B cell (primary cell): ENCODE measurements around the gene NRROS. TPM values are rescaled to one million over a fixed set of nuclear protein-coding genes. Genes with fewer than 3 reads are reported as not detected.

Experiments
- ATAC-seq: fragments of 200-7000 bp; cut with Tn5 transposase; one replicate; pipeline ENCODE4 v1.10.0; 2021; ENCODE audit warnings: low read depth, mild to moderate bottlenecking, moderate number of reproducible peaks, moderate library complexity
- CTCF ChIA-PET: fragments of 350-600 bp; sonication (Branson Sonifier 250); formaldehyde crosslinking; loops from one replicate; lab custom pipeline; 2021; ENCODE audit warnings: antibody characterized with exemption, inconsistent platforms; lab: Charles Lee
- POLR2A ChIA-PET: fragments of 350-600 bp; sonication (Branson Sonifier 250); formaldehyde crosslinking; loops from one replicate; lab custom pipeline; 2021; ENCODE audit warnings: antibody characterized with exemption; lab: Charles Lee
- DNase-seq: peaks from one replicate; pipeline ENCODE4 v3.0.0; 2013
- H2AFZ ChIP-seq: 2 replicates; pipeline ENCODE4 v1.6.1; 2012; ENCODE audit warnings: mild to moderate bottlenecking, low read depth, low read length; ENCODE audit not compliant: insufficient read depth, poor library complexity, severe bottlenecking
- H3K27ac ChIP-seq, 2 donors: 1 replicate in 1 of 2; 2 replicates in 1 of 2; pipeline ENCODE4 v1.5.1; 2012 to 2013; ENCODE audit warnings: low read length in 2 of 2, mild to moderate bottlenecking in 2 of 2, moderate library complexity in 1 of 2
- H3K27me3 ChIP-seq, 4 experiments: fragments of 200-600 bp in 1 of 4; sonication (generic) in 1 of 4; replicated peaks in 1 of 4; 1 replicate in 2 of 4; 2 replicates in 2 of 4; pipeline versions ENCODE4 v1.6.1 to v1.7.0; 2013 to 2016; ENCODE audit warnings: low read length in 3 of 4, mild to moderate bottlenecking in 2 of 4, mixed read lengths in 1 of 4, moderate library complexity in 1 of 4; ENCODE audit not compliant: insufficient read depth in 4 of 4, control insufficient read depth in 3 of 4; ENCODE audit errors: control extremely low read depth in 1 of 4
- H3K36me3 ChIP-seq, 2 experiments: replicated peaks in 1 of 2; 1 replicate in 1 of 2; 2 replicates in 1 of 2; pipeline versions ENCODE4 v1.6.1 to v1.7.1; 2013; ENCODE audit warnings: low read length in 1 of 2; ENCODE audit not compliant: insufficient read depth in 2 of 2, control insufficient read depth in 1 of 2; ENCODE audit errors: control extremely low read depth in 1 of 2, extremely low read depth in 1 of 2
- H3K4me1 ChIP-seq, 2 donors: fragments of 200-600 bp in 1 of 2; sonication (generic) in 1 of 2; 1 replicate in 1 of 2; 2 replicates in 1 of 2; pipeline versions ENCODE4 v1.5.1 to v1.6.1; 2013 to 2017; ENCODE audit warnings: low read length in 2 of 2; ENCODE audit not compliant: control insufficient read depth in 2 of 2, insufficient read depth in 2 of 2
- H3K4me2 ChIP-seq: replicated peaks from 2 replicates; pipeline ENCODE3; 2012; ENCODE audit warnings: mild to moderate bottlenecking, low read depth, low read length; ENCODE audit not compliant: poor library complexity, severe bottlenecking
- H3K4me3 ChIP-seq, 5 experiments: fragments of 200-600 bp in 1 of 5; sonication (generic) in 1 of 5; 1 replicate in 3 of 5; 2 replicates in 2 of 5; pipeline versions ENCODE4 v1.5.1 to v1.7.0; 2011 to 2016; ENCODE audit warnings: low read length in 4 of 5, mild to moderate bottlenecking in 4 of 5, low read depth in 2 of 5, control low read depth in 1 of 5, moderate library complexity in 1 of 5; ENCODE audit not compliant: insufficient read depth in 1 of 5; ENCODE audit errors: control extremely low read depth in 1 of 5, extremely low read depth in 1 of 5
- H3K79me2 ChIP-seq: fragments of 200-600 bp; sonication (generic); one replicate; pipeline ENCODE4 v1.6.0; 2016; ENCODE audit warnings: low read length; ENCODE audit not compliant: control insufficient read depth, insufficient read depth
- H3K9ac ChIP-seq: fragments of 200-600 bp; sonication (generic); 2 replicates; pipeline ENCODE4 v1.6.1; 2017; ENCODE audit warnings: mild to moderate bottlenecking, low read length, moderate library complexity
- H3K9me3 ChIP-seq, 3 donors: one replicate each; pipeline versions ENCODE4 v1.6.1 to v1.7.1; 2013; ENCODE audit warnings: low read length in 2 of 3; ENCODE audit not compliant: control insufficient read depth in 2 of 3, insufficient read depth in 1 of 3; ENCODE audit errors: control extremely low read depth in 1 of 3
- H4K20me1 ChIP-seq: 2 replicates; pipeline ENCODE4 v1.6.0; 2012; ENCODE audit warnings: mild to moderate bottlenecking, low read length; ENCODE audit not compliant: insufficient read depth, control insufficient read depth, poor library complexity, severe bottlenecking
- H3K27ac Mint-ChIP-seq: one replicate; pipeline ENCODE4 v1.8.0; 2021; ENCODE audit warnings: mixed read lengths
- H3K27me3 Mint-ChIP-seq: one replicate; pipeline ENCODE4 v1.8.0; 2021; ENCODE audit warnings: mixed read lengths
- H3K4me1 Mint-ChIP-seq: one replicate; pipeline ENCODE4 v1.8.0; 2021; ENCODE audit warnings: mixed read lengths
- H3K4me3 Mint-ChIP-seq: one replicate; pipeline ENCODE4 v1.8.0; 2021; ENCODE audit warnings: mixed read lengths
- H3K9me3 Mint-ChIP-seq: one replicate; pipeline ENCODE4 v1.8.0; 2022; ENCODE audit warnings: mixed read lengths; ENCODE audit not compliant: insufficient read depth
- CTCF ChIP-seq: fragments of 200-600 bp; IDR thresholded peaks from one replicate; pipeline ENCODE4 v1.8.0; 2022; ENCODE audit warnings: antibody characterized with exemption, mild to moderate bottlenecking
- EZH2 ChIP-seq: IDR thresholded peaks from 2 replicates; pipeline ENCODE4 v1.6.1; 2012; ENCODE audit warnings: borderline replicate concordance, low read depth, mild to moderate bottlenecking, moderate library complexity, low read length; ENCODE audit not compliant: insufficient read depth, poor library complexity, severe bottlenecking
- WGBS: methylation state at CpG from one replicate; pipeline ENCODE4 v1.1.5; 2013; ENCODE audit warnings: missing lambda C conversion rate; ENCODE audit not compliant: insufficient coverage; 5-methylcytosine and 5-hydroxymethylcytosine counted together
- intact Hi-C: fragments of 100-400 bp; cut with micrococcal nuclease; formaldehyde crosslinking; loops from one replicate; pipeline ENCODE4 v1.10.0; 2022
- polyA plus RNA-seq: library from polyadenylated mRNA; depleted of rRNA; stranded (reverse); fragments of >200 nt; gene quantifications from 2 replicates; pipeline ENCODE4 v1.2.3, GENCODE V29; 2012
- total RNA-seq, 2 donors: library from RNA; stranded (reverse); fragments of 120-200 nt in 1 of 2; gene quantifications; 1 replicate in 1 of 2; 2 replicates in 1 of 2; pipeline versions ENCODE4 v1.2.3 to v1.2.4, GENCODE V29; 2013 to 2022

NRROS gene
- total and polyA plus RNA-seq, 2 donors (not counting 1 experiment from before 2014, with no cell fraction given) = 40.1 to 87.9 TPM

DNA sequence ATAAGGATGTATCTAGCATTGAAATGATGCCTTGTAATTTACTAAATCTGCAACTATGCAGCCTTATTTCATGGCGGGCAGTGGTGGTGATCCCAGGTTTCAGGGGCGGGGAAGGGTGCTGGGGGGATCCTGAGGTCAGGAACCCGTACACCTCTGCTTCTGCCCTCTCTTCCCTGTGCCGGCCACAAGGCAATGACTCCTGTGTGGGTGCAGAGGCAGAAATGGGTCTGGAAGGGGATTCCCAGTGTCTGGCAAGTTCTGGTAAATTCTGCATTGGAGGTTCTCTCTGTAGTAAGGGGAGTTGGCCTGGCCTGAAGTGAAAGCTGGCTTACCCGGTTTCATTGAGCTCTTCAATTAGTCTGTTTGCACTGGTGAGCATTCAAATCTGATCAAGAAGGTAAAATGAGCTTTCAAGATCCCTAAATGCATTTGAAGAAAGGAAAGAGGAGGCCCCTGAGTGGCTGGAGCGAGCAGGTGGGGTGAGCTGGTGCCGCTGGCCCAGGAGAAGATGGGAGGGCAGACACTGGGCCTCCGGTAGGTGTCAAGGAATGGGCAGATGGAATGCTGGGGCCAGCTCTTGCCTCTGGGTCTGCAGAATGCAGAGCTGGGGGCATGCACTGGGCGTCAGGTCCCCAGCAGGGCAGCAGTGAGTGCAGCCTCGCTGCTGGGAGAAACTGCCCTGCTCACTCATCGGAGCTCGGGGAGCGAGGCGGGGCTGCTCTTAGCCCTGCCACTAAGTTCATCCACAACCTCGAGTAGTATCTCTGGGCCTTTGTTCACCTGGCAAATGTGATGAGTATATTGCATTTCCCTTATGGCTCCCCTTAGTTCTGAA, 13.7 kb downstream of the NRROS start:
- no peaks in the 10 kb centered on the region for H3K27me3 Mint-ChIP-seq
- 91% methylated on average over 9 of the region's 15 CpGs for WGBS
- POLR2A ChIA-PET = no interaction called here
- H3K79me2 ChIP-seq = peaks cover 68% of the 10 kb centered on the region
- no peak overlapping the region for H3K4me3 Mint-ChIP-seq
- peaks cover 63% of the 10 kb centered on the region for H4K20me1 ChIP-seq
- intact Hi-C loops = no loop called here
- no peak overlapping the region for H3K4me2 ChIP-seq
- no peak overlapping the region for H2AFZ ChIP-seq
- H3K36me3 ChIP-seq = peaks cover 7 to 56% of the 10 kb centered on the region in 2 experiments
- H3K9ac ChIP-seq = no peak overlapping the region
- DNase-seq = no peak
- no peaks in the 10 kb centered on the region for H3K9me3 ChIP-seq
- H3K27ac ChIP-seq = no peak overlapping the region
- H3K4me1 Mint-ChIP-seq = peaks cover 46% of the 10 kb centered on the region
- H3K9me3 Mint-ChIP-seq = no peaks in the 10 kb centered on the region
- CTCF ChIA-PET = interaction anchor here (1.9 kb wide), 1 partner anchor 9 kb away, joined by 5 read pairs; no protein-coding TSS in a partner anchor
- ATAC-seq = no peak
- H3K4me1 ChIP-seq = peaks cover 4% of the 10 kb centered on the region in 2 donors
- H3K4me3 ChIP-seq = no peak overlapping the region
- H3K27ac Mint-ChIP-seq = peak overlapping the region; percentile 56
- TF ChIP-seq EZH2 (no peak), CTCF (no peak)
- no peaks in the 10 kb centered on the region for H3K27me3 ChIP-seq
